HG02884 (cell line): ENCODE measurements around the gene AHRR.

ENCODE experiments used
- ATAC-seq: cut with Tn5 transposase; IDR thresholded peaks from one replicate; pipeline ENCODE4 v1.9.1; 2021; ENCODE audit warnings: mild to moderate bottlenecking, moderate library complexity; ENCODE audit not compliant: unreplicated experiment

AHRR gene

DNA sequence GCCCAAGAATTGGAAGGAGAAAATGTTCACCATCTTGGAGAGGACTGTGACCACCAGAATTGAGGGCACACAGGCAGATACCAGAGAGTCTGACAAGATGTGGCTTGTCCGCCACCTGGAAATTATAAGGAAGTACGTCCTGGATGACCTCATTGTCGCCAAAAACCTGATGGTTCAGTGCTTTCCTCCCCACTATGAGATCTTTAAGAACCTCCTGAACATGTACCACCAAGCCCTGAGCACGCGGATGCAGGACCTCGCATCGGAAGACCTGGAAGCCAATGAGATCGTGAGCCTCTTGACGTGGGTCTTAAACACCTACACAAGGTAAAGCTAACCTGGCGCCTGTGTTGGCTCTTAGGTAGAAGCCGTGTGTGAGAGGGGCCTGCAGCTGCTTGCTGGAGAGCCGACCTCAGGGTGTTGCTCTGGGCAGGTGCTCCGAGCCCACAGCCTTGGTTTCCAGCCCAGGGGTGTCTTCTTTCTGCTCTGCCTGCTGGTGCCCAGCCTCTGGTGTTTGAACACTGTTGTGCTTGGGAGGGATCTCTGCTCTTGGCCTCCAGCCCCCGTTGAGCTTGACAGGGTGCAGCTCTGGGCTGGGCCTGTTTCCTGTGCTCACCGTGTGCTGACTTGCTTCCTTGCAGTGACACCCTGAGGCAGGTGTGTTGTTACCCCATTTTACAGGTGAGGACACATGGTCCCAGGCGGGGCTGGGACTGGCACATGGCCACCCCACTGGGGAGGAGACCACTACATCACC lies 132.4 kb downstream of the AHRR start:
- ATAC-seq: no peak

DNA sequence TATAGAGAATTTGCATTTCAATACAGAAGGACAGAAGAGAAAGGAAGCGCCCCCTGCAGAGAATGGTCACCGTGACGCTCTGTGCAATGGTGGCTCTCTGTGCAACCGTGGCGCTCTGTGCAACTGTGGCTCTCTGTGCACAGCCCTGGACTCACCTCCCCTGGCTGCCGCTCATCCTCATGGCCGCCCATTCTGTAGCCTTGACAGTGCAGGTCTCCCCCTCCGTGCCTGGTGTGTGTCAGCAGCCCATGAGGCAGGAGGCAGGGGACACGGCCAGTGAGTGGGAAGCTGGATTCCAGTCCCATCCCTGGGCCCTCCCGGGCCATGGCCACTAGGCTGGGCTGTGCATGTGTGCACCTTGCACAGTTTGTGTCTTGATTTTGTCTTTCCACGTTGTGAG lies 133.4 kb downstream of the AHRR start:
- no peak for ATAC-seq

- no peak for ATAC-seq
These were observed 134.3 kb downstream of the AHRR start for GRCh38 chr5:455806-456205.

DNA sequence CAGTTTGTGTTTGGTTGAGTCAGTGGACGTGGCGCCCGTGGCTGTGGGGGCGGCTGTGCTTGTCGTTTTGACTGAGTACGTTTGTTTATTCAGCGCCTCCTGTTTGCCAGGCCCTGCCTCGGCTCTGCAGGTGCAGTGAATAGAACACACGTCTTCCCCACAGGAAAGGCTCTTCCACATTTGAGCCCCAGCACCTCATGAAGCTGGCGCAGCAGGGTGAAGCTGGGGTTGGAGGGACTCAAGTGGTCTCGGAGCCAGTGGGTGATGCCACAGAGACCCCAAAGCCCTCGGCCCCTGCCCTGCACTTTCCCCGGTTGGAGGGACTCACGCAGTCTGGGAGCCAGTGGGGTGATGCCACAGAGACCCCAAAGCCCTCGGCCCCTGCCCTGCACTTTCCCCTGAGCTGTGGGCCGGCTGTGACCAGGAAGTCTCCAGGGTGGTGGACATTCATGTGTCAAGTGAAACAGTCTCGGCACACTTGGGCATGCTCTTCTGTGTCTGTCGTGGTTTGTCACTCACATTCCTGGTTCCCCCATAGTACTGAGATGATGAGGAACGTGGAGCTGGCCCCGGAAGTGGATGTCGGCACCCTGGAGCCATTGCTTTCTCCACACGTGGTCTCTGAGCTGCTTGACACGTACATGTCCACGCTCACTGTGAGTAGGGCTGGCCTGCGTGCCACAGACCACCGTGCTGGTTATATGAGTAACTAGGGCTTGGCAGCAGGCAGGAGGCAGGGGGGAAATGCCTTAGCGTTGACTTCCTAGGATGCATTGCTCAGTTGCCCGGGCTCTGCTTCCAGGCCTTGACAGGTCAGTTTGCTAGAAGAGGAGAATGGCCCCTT lies 135.1 kb downstream of the AHRR start:
- ATAC-seq: no peak

- no peak for ATAC-seq
These were observed 135.9 kb downstream of the AHRR start for GRCh38 chr5:457195-457961.

GRCh38 chr5:458547-459353 lies 137.2 kb downstream of the AHRR start:
- ATAC-seq: peak; percentile 75

DNA sequence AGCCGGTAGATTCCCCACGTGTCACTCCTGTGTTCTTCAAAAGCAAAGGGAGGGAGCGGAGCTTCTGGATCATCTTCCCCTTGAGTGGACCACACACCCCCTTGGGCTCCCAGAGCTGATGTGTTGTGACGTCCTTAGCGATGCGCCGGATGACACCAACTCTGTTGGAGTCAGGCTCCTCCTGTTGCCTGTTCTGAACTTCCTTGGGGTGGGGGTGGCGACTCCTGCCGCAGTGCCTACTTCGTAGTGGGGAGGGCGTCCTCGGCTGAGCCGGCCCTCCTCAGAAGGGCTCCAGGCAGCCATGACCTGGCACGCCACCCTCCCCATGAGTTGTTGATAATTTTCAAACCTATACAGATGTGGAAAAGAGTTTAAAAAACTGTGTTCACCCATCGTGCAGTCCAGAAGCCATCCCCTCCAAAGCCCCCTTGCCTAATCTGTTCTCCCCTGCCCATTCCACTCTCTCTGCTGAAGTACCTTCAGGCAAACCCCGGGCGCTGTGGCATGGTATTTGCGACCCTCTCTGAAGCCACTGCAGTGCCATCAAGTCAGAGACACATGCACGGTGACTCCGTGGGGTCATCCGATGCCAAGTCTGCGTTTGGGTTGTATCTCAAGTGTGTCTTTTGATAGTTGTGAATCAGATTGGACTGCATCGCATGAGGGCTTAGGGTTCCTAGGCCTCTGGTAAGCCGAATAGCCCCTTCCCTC lies 138.2 kb downstream of the AHRR start:
- ATAC-seq: no peak

DNA sequence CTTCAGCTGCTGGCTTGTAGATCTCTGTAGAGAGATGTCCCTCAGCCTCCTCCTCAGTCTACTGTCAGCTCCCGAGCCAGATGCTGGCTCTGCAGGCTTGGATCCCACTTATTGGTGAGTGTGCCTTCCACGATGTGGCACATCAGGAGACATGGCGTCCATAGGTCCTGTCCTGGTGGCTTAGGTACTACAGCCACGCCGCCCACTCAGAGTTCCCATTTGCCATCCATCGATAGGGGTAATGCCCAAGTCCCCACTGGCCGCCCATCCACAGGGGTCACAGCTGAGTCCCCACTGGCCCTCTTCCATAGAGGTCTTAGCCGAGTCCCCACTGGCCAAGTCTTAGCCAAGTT lies 138.7 kb downstream of the AHRR start:
- no peak for ATAC-seq

- no peak for ATAC-seq
These were observed 140.6 kb downstream of the AHRR start for GRCh38 chr5:462051-462481.

GRCh38 chr5:463301-463700 lies 141.8 kb downstream of the AHRR start:
- ATAC-seq: no peak

GRCh38 chr5:463952-464351 lies 142.4 kb downstream of the AHRR start:
- ATAC-seq: no peak

DNA sequence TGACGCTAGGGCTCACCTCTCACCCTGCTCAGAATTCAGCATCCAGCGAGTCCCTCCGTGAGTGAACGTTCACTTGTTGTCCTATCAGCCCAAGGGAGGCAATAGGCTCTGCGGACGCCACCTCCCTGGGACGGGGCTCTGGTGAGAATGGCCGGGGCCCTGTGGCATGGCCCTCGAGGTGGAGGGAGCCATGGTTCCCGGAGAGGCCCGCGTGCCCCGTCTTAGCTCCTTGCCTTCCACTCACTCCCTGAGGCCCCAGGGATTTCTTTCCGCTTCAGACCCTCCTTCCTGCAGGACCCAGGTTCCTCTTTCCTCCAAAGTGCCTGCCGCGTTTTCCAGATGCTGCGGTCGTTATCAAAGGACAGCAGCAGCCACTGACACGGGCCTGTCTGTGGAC lies 142.9 kb downstream of the AHRR start:
- no peak for ATAC-seq

DNA sequence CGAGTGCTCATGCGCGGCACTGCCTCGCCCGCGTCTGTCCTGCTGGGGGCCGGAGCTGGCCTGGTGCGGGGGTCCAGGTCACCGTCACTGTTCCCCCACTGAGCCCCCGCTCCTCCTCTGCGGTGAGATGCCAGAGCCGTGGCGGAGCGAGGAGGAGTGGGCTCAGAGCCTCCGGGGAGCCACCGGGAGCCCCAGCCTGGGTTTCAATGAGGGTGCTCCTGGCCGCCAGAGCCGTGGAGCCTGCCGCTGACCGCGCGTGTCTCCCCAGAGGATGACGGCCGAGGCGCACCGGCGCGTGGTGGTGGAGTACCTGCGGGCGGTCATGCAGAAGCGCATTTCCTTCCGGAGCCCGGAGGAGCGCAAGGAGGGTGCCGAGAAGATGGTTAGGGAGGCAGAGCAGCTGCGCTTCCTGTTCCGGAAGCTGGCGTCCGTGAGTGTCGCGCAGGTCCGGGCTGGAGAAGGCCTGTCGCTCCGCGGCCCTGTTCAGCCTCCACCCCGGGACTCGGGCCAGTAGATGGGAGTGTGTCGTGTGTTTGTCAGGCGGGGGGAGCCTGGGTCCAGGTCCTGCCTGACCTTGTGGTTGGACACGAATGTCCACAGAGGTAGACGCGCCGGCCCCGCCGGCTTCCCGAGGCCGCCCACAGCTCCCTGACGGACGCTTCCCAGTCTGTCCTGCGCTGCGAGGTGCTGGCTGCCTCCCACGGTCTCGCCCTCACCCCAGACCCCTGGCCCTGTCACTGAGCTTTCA lies 143.5 kb downstream of the AHRR start:
- no peak for ATAC-seq

- no peak for ATAC-seq
These were observed 144.3 kb downstream of the AHRR start for GRCh38 chr5:465591-466403.

GRCh38 chr5:466661-467310 lies 145.3 kb downstream of the AHRR start:
- no peak for ATAC-seq

DNA sequence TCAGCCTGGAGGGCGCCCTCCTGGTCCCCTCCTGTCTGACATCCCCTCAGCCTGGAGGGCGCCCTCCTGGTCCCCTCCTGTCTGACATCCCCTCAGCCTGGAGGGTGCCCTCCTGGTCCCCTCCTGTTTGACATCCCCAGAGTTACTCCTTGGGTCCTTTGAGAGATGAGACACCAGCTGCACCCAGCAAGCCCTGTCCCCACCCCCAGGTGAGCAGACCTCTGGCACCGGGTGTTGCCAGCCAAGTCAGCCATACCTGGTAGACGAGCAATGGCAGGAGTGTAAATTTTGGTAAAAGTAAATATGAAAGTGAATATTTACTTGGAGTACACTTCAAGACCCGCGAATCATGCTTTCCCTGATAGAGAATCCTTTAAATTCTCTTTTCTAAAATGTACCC lies 146.9 kb downstream of the AHRR start:
- no peak for ATAC-seq

DNA sequence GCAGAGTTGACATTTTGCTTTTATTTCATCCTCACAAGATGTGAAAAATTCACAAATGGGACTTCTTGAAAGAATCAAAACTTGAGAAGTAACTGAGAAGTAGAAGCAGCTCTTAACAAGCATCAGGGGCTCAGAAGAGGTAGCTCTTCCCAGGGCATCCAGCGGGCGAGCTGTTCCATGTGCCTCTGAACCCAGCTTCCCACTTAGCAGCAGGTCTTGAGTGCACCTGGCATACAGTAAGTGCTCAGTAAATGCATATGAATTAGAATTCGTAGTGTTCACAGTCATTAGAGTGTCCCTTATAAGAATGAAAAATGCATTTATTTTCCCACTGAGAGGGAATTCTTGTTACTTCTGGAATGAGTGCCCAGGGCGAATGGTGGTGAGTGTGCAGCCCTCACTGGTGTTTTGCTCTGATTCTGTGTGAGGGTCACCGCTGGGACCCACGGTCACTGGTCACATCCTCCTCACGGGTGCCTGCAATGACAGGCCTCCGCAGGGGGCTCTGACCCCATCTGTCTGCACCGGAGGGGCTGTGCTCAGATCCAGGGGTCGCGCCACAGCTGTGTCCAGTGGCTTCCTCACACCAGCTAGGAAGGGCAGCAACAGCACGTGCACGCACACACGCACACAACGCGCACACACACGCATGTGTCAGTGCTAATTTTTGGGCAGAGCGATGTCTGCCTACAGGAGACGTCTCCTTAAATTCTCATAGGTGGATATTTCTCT lies 148.4 kb downstream of the AHRR start:
- ATAC-seq: no peak
